Endodermal cell (in vitro differentiated cells): Measurements from ENCODE around the gene SLC6A14. TPM values are rescaled to one million over a fixed set of nuclear protein-coding genes. Genes with fewer than 3 reads are reported as not detected.

ENCODE experiments used
- DNase-seq: peaks from one replicate; pipeline ENCODE4 v3.0.0-alpha.2; 2017
- H3K27ac ChIP-seq: 2 replicates; pipeline ENCODE4 v1.5.1; 2013; ENCODE audit warnings: mild to moderate bottlenecking, low read depth, low read length, moderate library complexity
- H3K27me3 ChIP-seq: 2 replicates; pipeline ENCODE4 v1.6.1; 2013; ENCODE audit warnings: mild to moderate bottlenecking, low read length, moderate library complexity; ENCODE audit not compliant: insufficient read depth, control insufficient read depth, poor library complexity, severe bottlenecking
- H3K36me3 ChIP-seq: 2 replicates; pipeline ENCODE4 v1.7.0; 2013; ENCODE audit warnings: mild to moderate bottlenecking, low read length, moderate library complexity; ENCODE audit not compliant: control insufficient read depth, insufficient read depth
- H3K4me1 ChIP-seq: one replicate; pipeline ENCODE4 v1.7.0; 2013; ENCODE audit warnings: low read length; ENCODE audit not compliant: control insufficient read depth, insufficient read depth
- H3K4me3 ChIP-seq: 2 replicates; pipeline ENCODE4 v1.5.1; 2013; ENCODE audit warnings: mild to moderate bottlenecking, low read length, moderate library complexity
- H3K9ac ChIP-seq: 2 replicates; pipeline ENCODE4 v1.6.1; 2013; ENCODE audit warnings: mild to moderate bottlenecking, low read length, moderate library complexity; ENCODE audit not compliant: poor library complexity, severe bottlenecking; ENCODE audit errors: extremely low read depth
- H3K9me3 ChIP-seq: 2 replicates; pipeline ENCODE4 v1.6.1; 2013; ENCODE audit warnings: mild to moderate bottlenecking, low read length, moderate library complexity; ENCODE audit not compliant: control insufficient read depth
- H3K27ac Mint-ChIP-seq: 2 replicates; pipeline ENCODE4 v1.8.0; 2020; ENCODE audit warnings: mixed read lengths
- H3K27me3 Mint-ChIP-seq: 2 replicates; pipeline ENCODE4 v1.8.0; 2021; ENCODE audit warnings: mild to moderate bottlenecking, mixed read lengths; ENCODE audit not compliant: insufficient read depth
- H3K36me3 Mint-ChIP-seq: 2 replicates; pipeline ENCODE4 v1.8.0; 2020; ENCODE audit warnings: low read depth, mixed read lengths
- H3K4me1 Mint-ChIP-seq: 2 replicates; pipeline ENCODE4 v1.8.0; 2020; ENCODE audit warnings: mixed read lengths
- H3K4me3 Mint-ChIP-seq: 2 replicates; pipeline ENCODE4 v1.8.0; 2020; ENCODE audit warnings: mild to moderate bottlenecking, moderate library complexity, mixed read lengths
- H3K9me3 Mint-ChIP-seq: 2 replicates; pipeline ENCODE4 v1.8.0; 2020; ENCODE audit warnings: mild to moderate bottlenecking, mixed read lengths
- CTCF ChIP-seq: fragments of 200-600 bp; sonication (generic); conservative IDR thresholded peaks from 2 replicates; pipeline ENCODE4 v1.5.0; 2021; ENCODE audit warnings: antibody characterized with exemption, mild to moderate bottlenecking
- WGBS, 2 experiments: methylation state at CpG; one replicate each; pipeline versions ENCODE4 v1.1.5 to v1.1.7; 2013; ENCODE audit warnings: missing lambda C conversion rate in 2 of 2, mixed read lengths in 1 of 2; ENCODE audit not compliant: insufficient coverage in 1 of 2, insufficient read length in 1 of 2; 5-methylcytosine and 5-hydroxymethylcytosine counted together
- total RNA-seq, 2 donors: library from RNA; stranded (reverse); fragmentation: NEBNext Ultra II Directional in 1 of 2; extraction: Animal tissue kit (Norgen Biotek cat#: 25700) in 1 of 2; gene quantifications; 2 replicates in 1 of 2; 3 replicates in 1 of 2; pipeline ENCODE4 v1.2.1, GENCODE V29; 2021

Gene SLC6A14
- total RNA-seq, 2 donors from 2014 or later: not detected

GRCh38 chrX:116409219-116409618 lies 27.2 kb upstream of the SLC6A14 start:
- H3K27me3 ChIP-seq: no peaks in the 10 kb centered on the region
- no peak overlapping the region for H3K4me3 Mint-ChIP-seq
- H3K4me3 ChIP-seq: no peak overlapping the region
- WGBS, 2 experiments: 83 to 89% methylated on average over 1 to 2 of the region's 2 CpGs
- no peak overlapping the region for H3K9ac ChIP-seq
- TF ChIP-seq CTCF: no peak
- H3K27ac Mint-ChIP-seq: no peak overlapping the region
- H3K4me1 ChIP-seq: no peaks in the 10 kb centered on the region
- H3K36me3 ChIP-seq: no peaks in the 10 kb centered on the region
- no peaks in the 10 kb centered on the region for H3K9me3 ChIP-seq
- H3K27me3 Mint-ChIP-seq: no peaks in the 10 kb centered on the region
- H3K36me3 Mint-ChIP-seq: no peaks in the 10 kb centered on the region
- H3K4me1 Mint-ChIP-seq: peaks cover 9% of the 10 kb centered on the region
- H3K9me3 Mint-ChIP-seq: peaks cover 36% of the 10 kb centered on the region
- DNase-seq: no peak
- H3K27ac ChIP-seq: no peak overlapping the region

GRCh38 chrX:116413273-116413672 lies 23.1 kb upstream of the SLC6A14 start:
- H3K27ac Mint-ChIP-seq: no peak overlapping the region
- no peaks in the 10 kb centered on the region for H3K4me1 ChIP-seq
- no peak overlapping the region for H3K27ac ChIP-seq
- peaks cover 35% of the 10 kb centered on the region for H3K9me3 Mint-ChIP-seq
- no peaks in the 10 kb centered on the region for H3K36me3 ChIP-seq
- H3K36me3 Mint-ChIP-seq: no peaks in the 10 kb centered on the region
- no peak for TF ChIP-seq CTCF
- no peak overlapping the region for H3K4me3 Mint-ChIP-seq
- no peaks in the 10 kb centered on the region for H3K4me1 Mint-ChIP-seq
- no peak for DNase-seq
- no peak overlapping the region for H3K4me3 ChIP-seq
- no peak overlapping the region for H3K9ac ChIP-seq
- no peaks in the 10 kb centered on the region for H3K27me3 ChIP-seq
- 100% methylated on average over 1 of the region's 1 CpG; no CpG with 5 or more reads in 1 of the 2 experiments for WGBS, 2 experiments
- H3K27me3 Mint-ChIP-seq: no peaks in the 10 kb centered on the region
- H3K9me3 ChIP-seq: no peaks in the 10 kb centered on the region

- no peaks in the 10 kb centered on the region for H3K36me3 Mint-ChIP-seq
- WGBS, 2 experiments: no CpG with 5 or more reads among the region's 1 CpG
- no peak overlapping the region for H3K4me3 Mint-ChIP-seq
- Histone ChIP-seq H3K27me3 (no peaks in the 10 kb centered on the region), H3K9ac (no peak overlapping the region), H3K9me3 (no peaks in the 10 kb centered on the region), H3K4me1 (no peaks in the 10 kb centered on the region), H3K27ac (no peak overlapping the region), H3K4me3 (no peak overlapping the region), H3K36me3 (no peaks in the 10 kb centered on the region)
- DNase-seq: no peak
- no peak overlapping the region for H3K27ac Mint-ChIP-seq
- H3K4me1 Mint-ChIP-seq: no peaks in the 10 kb centered on the region
- no peaks in the 10 kb centered on the region for H3K27me3 Mint-ChIP-seq
- peaks cover 9% of the 10 kb centered on the region for H3K9me3 Mint-ChIP-seq
- TF ChIP-seq CTCF: no peak
Measured at GRCh38 chrX:116417214-116417613, 19.2 kb upstream of the SLC6A14 start.
